Heart right ventricle (tissue), 16 donors: ENCODE data around the gene EME1. TPM values are rescaled to one million over a fixed set of nuclear protein-coding genes. Genes with fewer than 3 reads are reported as not detected.

ENCODE experiments used
- ATAC-seq, 8 donors: fragments of 200-7000 bp; cut with Tn5 transposase; one replicate each; pipeline ENCODE4 v1.9.1; 2020; ENCODE audit warnings: mild to moderate bottlenecking in 8 of 8, moderate library complexity in 8 of 8, moderate number of reproducible peaks in 1 of 8
- DNase-seq, 2 donors: peaks; one replicate each; pipeline ENCODE4 v3.0.0-alpha.2; 2020
- H3K27ac ChIP-seq, 10 donors: fragments of 200-600 bp; sonication (generic) in 2 of 10; one replicate each; pipeline versions ENCODE4 v1.5.0 to v1.8.0; 2020 to 2022; ENCODE audit warnings: mild to moderate bottlenecking in 3 of 10
- H3K27me3 ChIP-seq, 7 donors: fragments of 200-600 bp; one replicate each; pipeline ENCODE4 v1.8.0; 2021 to 2022; ENCODE audit warnings: mild to moderate bottlenecking in 2 of 7
- H3K36me3 ChIP-seq, 9 donors: fragments of 200-600 bp; sonication (generic) in 1 of 9; one replicate each; pipeline versions ENCODE4 v1.5.0 to v1.8.0; 2020 to 2022; ENCODE audit warnings: mild to moderate bottlenecking in 2 of 9
- H3K4me1 ChIP-seq, 9 donors: fragments of 200-600 bp; sonication (generic) in 1 of 9; one replicate each; pipeline versions ENCODE4 v1.5.0 to v1.8.0; 2020 to 2022; ENCODE audit warnings: mild to moderate bottlenecking in 4 of 9
- H3K4me3 ChIP-seq, 10 donors: fragments of 200-600 bp; sonication (generic) in 2 of 10; one replicate each; pipeline versions ENCODE4 v1.5.0 to v1.8.0; 2020 to 2022; ENCODE audit warnings: mild to moderate bottlenecking in 7 of 10, moderate library complexity in 2 of 10
- H3K9me3 ChIP-seq, 11 donors: fragments of 200-600 bp in 10 of 11; sonication (generic) in 2 of 11; one replicate each; pipeline versions ENCODE4 v1.5.0 to v1.8.0; 2013 to 2022; ENCODE audit warnings: mild to moderate bottlenecking in 2 of 11, control low read depth in 1 of 11, moderate library complexity in 1 of 11
- CTCF ChIP-seq, 9 donors: fragments of 200-600 bp; sonication (generic) in 2 of 9; IDR thresholded peaks; one replicate each; pipeline versions ENCODE4 v1.5.0 to v1.8.0; 2021 to 2022; ENCODE audit warnings: antibody characterized with exemption in 9 of 9, mild to moderate bottlenecking in 5 of 9, moderate library complexity in 1 of 9
- WGBS, 2 donors: extraction: QIAGEN DNeasy Blood & Tissue Kit; methylation state at CpG; one replicate each; pipeline ENCODE4 v1.1.7; 2013; ENCODE audit warnings: inconsistent platforms in 1 of 2; 5-methylcytosine and 5-hydroxymethylcytosine counted together
- intact Hi-C, 10 donors: fragments of 100-400 bp; cut with DNase I; formaldehyde crosslinking; loops; one replicate each; pipeline versions ENCODE4 v1.11.1 to v1.14.2; 2022
- polyA plus RNA-seq, 2 donors: library from polyadenylated mRNA; stranded (reverse); fragments of 200-250 nt; gene quantifications; one replicate each; pipeline ENCODE4 v1.2.3, GENCODE V29; 2013
- total RNA-seq, 10 donors: library from RNA; stranded (reverse); fragmentation: NEBNext Ultra II Directional in 3 of 10; extraction: Animal tissue kit (Norgen Biotek cat#: 25700) in 3 of 10; gene quantifications; one replicate each; pipeline versions ENCODE4 v1.2.1 to v1.2.4, GENCODE V29; 2021 to 2023
- donor health status: Arrhythmogenic right ventricular cardiomyopathy.
- donor health status: ischemic (EF 13 %, LVEDD 7.1; RV severe dilation, severe dysfunction).
- donor health status: healthy with polysubstance abuse.
- donor health status: DM: no; HTN: yes; CAD: no.
- donor health status: DM: no; HTN: no; CAD: no.
- donor health status: ischemic (EF 25% LVEDD 6.9; RV normal size, moderate dysfunction).
- donor health status: ischemic (EF 25% LVEDD 5.7; RV mildly dilated, moderate dysfunction).
- donor health status: healthy.
- donor health status: DM: yes; HTN: yes; CAD: no.
- donor health status: Ischemic cardiomyopathy.
- donor health status: ischemic (EF 35%, LVEDD 5.7; RV mildly dilated, moderate dysfunction).
- donor health status: nonischemic (EF 11% LVEDD 7.7; RV severe dilation, severe dysfunction).
- donor health status: DM: yes; HTN: yes; CAD: no.
- donor health status: PGD.
- donor health status: ischemic (EF 29% LVEDD 5.4; RV normal size, mild dysfunction).
- donor health status: nonischemic (EF 23%, LVEDD 6.1; RV moderate dilation, normal function).

The EME1 gene
- total and polyA plus RNA-seq, 12 donors: 0.20 to 1.8 (median 0.54) TPM

- intact Hi-C loops: no loop called here
- Histone ChIP-seq H3K9me3 (no peaks in the 10 kb centered on the region), H3K4me3 (peak overlapping the region; percentile 69 to 99 (median 92)), H3K27ac (peak overlapping the region in 4 of 10 donors; percentile 64 to 84 (median 68)), H3K4me1 (peaks cover 6 to 41% (median 33%) of the 10 kb centered on the region in 9 donors), H3K27me3 (no peaks in the 10 kb centered on the region), H3K36me3 (peaks cover 0 to 5% (median 0%) of the 10 kb centered on the region in 9 donors)
- ATAC-seq (peak in 5 of 8 donors; percentile 2 to 27 (median 6)), DNase-seq (no peak)
- no peak for TF ChIP-seq CTCF (IDR thresholded peaks at IDR 0.05)
- 28 to 34% methylated on average over 17 of the region's 17 CpGs for WGBS, 2 donors
Measured at GRCh38 chr17:50347117-50347893, 25.7 kb upstream of the EME1 start.

GRCh38 chr17:50347894-50348291, 25.1 kb upstream of the EME1 start:
- H3K27me3 ChIP-seq: no peaks in the 10 kb centered on the region
- no peak overlapping the region for H3K27ac ChIP-seq
- no peak for DNase-seq
- intact Hi-C loops: no loop called here
- peaks cover 6 to 45% (median 33%) of the 10 kb centered on the region in 9 donors for H3K4me1 ChIP-seq
- H3K4me3 ChIP-seq: peak overlapping the region in 2 of 10 donors; percentile 88 to 97
- no peak for TF ChIP-seq CTCF (IDR thresholded peaks at IDR 0.05)
- H3K9me3 ChIP-seq: no peaks in the 10 kb centered on the region
- no peak for ATAC-seq
- 71 to 80% methylated on average over 3 of the region's 3 CpGs for WGBS, 2 donors
- peaks cover 0 to 11% (median 0%) of the 10 kb centered on the region in 9 donors for H3K36me3 ChIP-seq

GRCh38 chr17:50348522-50349242, 24.3 kb upstream of the EME1 start:
- Histone ChIP-seq H3K9me3 (no peaks in the 10 kb centered on the region), H3K4me3 (no peak overlapping the region), H3K27me3 (no peaks in the 10 kb centered on the region), H3K36me3 (peaks cover 0 to 14% (median 0%) of the 10 kb centered on the region in 9 donors), H3K27ac (no peak overlapping the region), H3K4me1 (peaks cover 6 to 46% (median 33%) of the 10 kb centered on the region in 9 donors)
- intact Hi-C loops: no loop called here
- 68 to 71% methylated on average over 7 of the region's 7 CpGs for WGBS, 2 donors
- no peak for TF ChIP-seq CTCF (IDR thresholded peaks at IDR 0.05)
- ATAC-seq (no peak), DNase-seq (no peak)

- peaks cover 0 to 19% (median 3%) of the 10 kb centered on the region in 9 donors for H3K36me3 ChIP-seq
- no peaks in the 10 kb centered on the region for H3K9me3 ChIP-seq
- no peak overlapping the region for H3K4me3 ChIP-seq
- no peaks in the 10 kb centered on the region for H3K27me3 ChIP-seq
- intact Hi-C loops: no loop called here
- 92 to 97% methylated on average over 5 of the region's 5 CpGs for WGBS, 2 donors
- ATAC-seq (no peak), DNase-seq (no peak)
- H3K27ac ChIP-seq: no peak overlapping the region
- no peak for TF ChIP-seq CTCF (IDR thresholded peaks at IDR 0.05)
- H3K4me1 ChIP-seq: peaks cover 6 to 46% (median 33%) of the 10 kb centered on the region in 9 donors
Measured at GRCh38 chr17:50349243-50349600, 23.8 kb upstream of the EME1 start.
